HUES64 (cell line): ENCODE data around the gene RPS6KA2.

Experiments used
- H3K27ac ChIP-seq: 2 replicates; pipeline ENCODE4 v1.7.0; 2013; ENCODE audit warnings: low read depth, low read length, inconsistent platforms
- H3K27me3 ChIP-seq: 2 replicates; pipeline ENCODE4 v1.6.1; 2013; ENCODE audit warnings: mild to moderate bottlenecking, low read length; ENCODE audit not compliant: insufficient read depth
- H3K36me3 ChIP-seq: 2 replicates; pipeline ENCODE4 v1.6.1; 2013; ENCODE audit warnings: mild to moderate bottlenecking, low read length; ENCODE audit not compliant: insufficient read depth
- H3K4me1 ChIP-seq: 2 replicates; pipeline ENCODE4 v1.6.1; 2013; ENCODE audit warnings: mild to moderate bottlenecking, low read length, moderate library complexity; ENCODE audit not compliant: insufficient read depth
- H3K4me3 ChIP-seq: 2 replicates; pipeline ENCODE4 v1.5.1; 2013; ENCODE audit warnings: mild to moderate bottlenecking, low read length, moderate library complexity
- H3K9ac ChIP-seq: 2 replicates; pipeline ENCODE4 v1.6.1; 2013; ENCODE audit warnings: mild to moderate bottlenecking, low read depth, low read length
- H3K9me3 ChIP-seq: 2 replicates; pipeline ENCODE4 v1.6.1; 2013; ENCODE audit warnings: low read depth, low read length; ENCODE audit not compliant: insufficient read depth
- WGBS: fragments of 150-250, 120-280 bp; methylation state at CpG from one replicate; pipeline ENCODE4 v1.1.7; 2013; ENCODE audit warnings: missing lambda C conversion rate; 5-methylcytosine and 5-hydroxymethylcytosine counted together

RPS6KA2 gene

GRCh38 chr6:166454692-166455515, 172.1 kb downstream of the RPS6KA2 start:
- Histone ChIP-seq H3K36me3 (no peaks in the 10 kb centered on the region), H3K4me1 (no peaks in the 10 kb centered on the region), H3K27me3 (no peaks in the 10 kb centered on the region), H3K4me3 (no peak overlapping the region), H3K9ac (no peak overlapping the region), H3K27ac (no peak overlapping the region), H3K9me3 (no peaks in the 10 kb centered on the region)
- WGBS: 96% methylated on average over 21 of the region's 25 CpGs

GRCh38 chr6:166453651-166454050, 173.4 kb downstream of the RPS6KA2 start:
- no peaks in the 10 kb centered on the region for H3K9me3 ChIP-seq
- no peak overlapping the region for H3K4me3 ChIP-seq
- 96% methylated on average over 7 of the region's 7 CpGs for WGBS

GRCh38 chr6:166450167-166450873, 176.7 kb downstream of the RPS6KA2 start:
- Histone ChIP-seq H3K36me3 (0 out of 2 replicates have a peak, but pooled peaks cover 9% of the 10 kb centered on the region), H3K27ac (no peak overlapping the region), H3K4me3 (no peak overlapping the region), H3K4me1 (no peaks in the 10 kb centered on the region), H3K9me3 (no peaks in the 10 kb centered on the region), H3K27me3 (no peaks in the 10 kb centered on the region), H3K9ac (no peak overlapping the region)
- WGBS: 87% methylated on average over 5 of the region's 5 CpGs

More at GRCh38 chr6:166453651-166454050, 173.4 kb downstream of the RPS6KA2 start:
- H3K4me1 ChIP-seq: no peaks in the 10 kb centered on the region
- H3K36me3 ChIP-seq: 0 out of 2 replicates have a peak, but pooled peaks cover 2% of the 10 kb centered on the region
- H3K9ac ChIP-seq: no peak overlapping the region
- H3K27ac ChIP-seq: no peak overlapping the region
- no peaks in the 10 kb centered on the region for H3K27me3 ChIP-seq

DNA sequence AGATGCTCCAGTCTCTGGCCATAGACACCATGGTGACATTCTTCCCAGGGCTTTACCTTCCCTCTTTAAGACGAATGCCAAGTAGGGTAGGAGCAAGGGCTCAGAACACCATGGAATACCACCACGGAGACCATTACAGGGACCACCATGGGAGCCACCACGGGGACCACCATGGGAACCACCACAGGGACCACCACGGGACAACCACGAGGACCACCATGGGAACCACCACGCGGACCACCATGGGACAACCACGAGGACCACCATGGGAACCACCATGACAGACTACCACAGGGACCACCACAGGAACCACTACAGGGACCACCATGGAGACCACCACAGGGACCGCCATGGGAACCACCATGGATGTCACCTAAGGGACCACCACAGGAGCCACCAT, 177.4 kb downstream of the RPS6KA2 start:
- Histone ChIP-seq H3K27ac (no peak overlapping the region), H3K4me3 (no peak overlapping the region), H3K36me3 (0 out of 2 replicates have a peak, but pooled peaks cover 9% of the 10 kb centered on the region), H3K27me3 (no peaks in the 10 kb centered on the region), H3K4me1 (no peaks in the 10 kb centered on the region), H3K9ac (no peak overlapping the region), H3K9me3 (no peaks in the 10 kb centered on the region)
- 86% methylated on average over 9 of the region's 9 CpGs for WGBS

DNA sequence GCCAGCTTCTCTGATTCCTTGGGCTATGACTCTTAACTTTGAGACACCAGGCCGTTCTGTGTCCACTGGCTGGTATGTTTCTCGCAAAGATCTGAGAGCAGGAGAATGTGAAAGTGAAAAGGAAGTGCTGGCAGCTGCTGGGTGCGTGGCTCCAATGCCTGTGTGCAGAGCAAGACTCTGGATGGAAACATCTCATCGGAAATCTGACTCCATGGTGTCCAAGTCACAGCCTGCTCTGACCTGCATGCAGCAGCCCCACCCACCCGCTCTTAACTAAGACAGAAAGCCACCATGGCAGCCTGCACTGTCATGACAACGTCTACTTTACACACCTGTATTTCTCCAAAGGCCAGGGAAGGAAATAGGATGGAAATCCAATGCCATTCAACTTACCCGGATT, 178.0 kb downstream of the RPS6KA2 start:
- Histone ChIP-seq H3K27ac (no peak overlapping the region), H3K9ac (no peak overlapping the region), H3K27me3 (no peaks in the 10 kb centered on the region), H3K4me1 (no peaks in the 10 kb centered on the region), H3K9me3 (no peaks in the 10 kb centered on the region), H3K4me3 (no peak overlapping the region), H3K36me3 (0 out of 2 replicates have a peak, but pooled peaks cover 9% of the 10 kb centered on the region)
- 98% methylated on average over 6 of the region's 7 CpGs for WGBS

DNA sequence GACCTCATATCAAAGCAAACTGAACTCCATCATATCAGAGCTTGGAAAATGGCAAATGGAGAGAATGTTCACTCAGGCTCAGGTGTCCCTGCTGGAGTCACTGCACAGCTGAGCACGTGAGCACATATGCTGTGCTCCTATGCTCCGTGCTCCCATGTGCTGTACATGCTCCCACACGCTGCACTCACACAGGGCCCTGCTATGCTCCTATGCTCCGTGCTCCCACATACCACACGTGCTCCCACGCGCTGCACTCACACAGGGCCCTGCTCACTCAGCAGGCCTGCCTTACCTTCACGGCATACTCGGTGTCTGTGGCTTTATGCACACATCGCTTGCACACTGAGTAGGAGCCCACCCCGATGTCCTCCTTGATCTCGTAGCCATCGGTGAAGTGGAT, 178.6 kb downstream of the RPS6KA2 start:
- no peaks in the 10 kb centered on the region for H3K4me1 ChIP-seq
- H3K9ac ChIP-seq: no peak overlapping the region
- H3K36me3 ChIP-seq: 0 out of 2 replicates have a peak, but pooled peaks cover 9% of the 10 kb centered on the region
- 88% methylated on average over 13 of the region's 13 CpGs for WGBS
- H3K27ac ChIP-seq: no peak overlapping the region
- H3K9me3 ChIP-seq: no peaks in the 10 kb centered on the region
- H3K27me3 ChIP-seq: no peaks in the 10 kb centered on the region
- H3K4me3 ChIP-seq: no peak overlapping the region

- no peaks in the 10 kb centered on the region for H3K4me1 ChIP-seq
- 91% methylated on average over 11 of the region's 11 CpGs for WGBS
- no peaks in the 10 kb centered on the region for H3K27me3 ChIP-seq
- no peaks in the 10 kb centered on the region for H3K9me3 ChIP-seq
- 0 out of 2 replicates have a peak, but pooled peaks cover 9% of the 10 kb centered on the region for H3K36me3 ChIP-seq
- H3K9ac ChIP-seq: no peak overlapping the region
- no peak overlapping the region for H3K4me3 ChIP-seq
- no peak overlapping the region for H3K27ac ChIP-seq
Measured at GRCh38 chr6:166446567-166447065, 180.4 kb downstream of the RPS6KA2 start.

DNA sequence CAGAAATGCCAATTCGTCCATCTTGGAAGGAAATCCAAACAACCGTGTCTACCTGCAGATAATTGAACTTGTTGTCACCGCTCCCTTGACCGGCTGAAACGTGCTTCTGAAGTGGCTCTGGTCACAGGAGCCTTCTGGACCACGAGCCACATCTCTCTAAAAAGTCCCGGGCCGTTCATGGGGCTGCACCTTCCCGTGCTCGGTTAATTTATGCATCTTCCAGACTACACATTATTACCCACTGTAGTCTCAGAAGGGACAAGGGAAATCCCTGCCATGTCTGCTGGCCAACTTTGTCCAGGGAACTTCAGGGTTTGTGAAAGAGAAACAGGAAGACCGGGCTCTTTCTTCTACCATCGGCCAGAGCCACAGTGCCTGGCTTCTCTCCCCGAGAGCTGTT, 180.9 kb downstream of the RPS6KA2 start:
- Histone ChIP-seq H3K9ac (no peak overlapping the region), H3K36me3 (0 out of 2 replicates have a peak, but pooled peaks cover 9% of the 10 kb centered on the region), H3K4me1 (no peaks in the 10 kb centered on the region), H3K27me3 (no peaks in the 10 kb centered on the region), H3K27ac (no peak overlapping the region), H3K4me3 (no peak overlapping the region), H3K9me3 (no peaks in the 10 kb centered on the region)
- WGBS: 86% methylated on average over 13 of the region's 13 CpGs

- Histone ChIP-seq H3K36me3 (0 out of 2 replicates have a peak, but pooled peaks cover 9% of the 10 kb centered on the region), H3K27me3 (no peaks in the 10 kb centered on the region), H3K4me1 (no peaks in the 10 kb centered on the region), H3K4me3 (no peak overlapping the region), H3K27ac (no peak overlapping the region), H3K9ac (no peak overlapping the region), H3K9me3 (no peaks in the 10 kb centered on the region)
- WGBS: 96% methylated on average over 15 of the region's 15 CpGs
Measured at GRCh38 chr6:166444446-166444845, 182.6 kb downstream of the RPS6KA2 start.

DNA sequence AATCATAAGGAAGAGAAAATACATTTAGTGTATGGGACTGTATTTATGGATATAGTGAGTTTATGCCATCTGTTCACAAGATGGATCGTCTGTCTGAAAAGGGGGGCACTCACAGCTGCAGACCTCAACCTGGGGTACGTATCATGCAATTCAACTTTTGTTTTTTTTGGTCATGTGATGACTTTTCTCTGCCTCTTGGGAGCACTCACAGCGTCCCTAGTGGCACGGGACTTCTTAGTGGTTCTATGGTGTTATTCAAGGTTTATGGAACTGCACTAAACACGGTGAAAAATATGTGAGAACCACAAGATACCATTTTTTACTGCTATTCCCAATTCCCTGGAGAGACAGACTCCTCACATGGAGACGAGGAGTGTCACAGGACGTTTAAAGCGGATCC, 183.9 kb downstream of the RPS6KA2 start:
- Histone ChIP-seq H3K9me3 (no peaks in the 10 kb centered on the region), H3K4me1 (no peaks in the 10 kb centered on the region), H3K27me3 (no peaks in the 10 kb centered on the region), H3K9ac (no peak overlapping the region), H3K36me3 (0 out of 2 replicates have a peak, but pooled peaks cover 4% of the 10 kb centered on the region), H3K27ac (no peak overlapping the region), H3K4me3 (no peak overlapping the region)
- WGBS: 85% methylated on average over 8 of the region's 8 CpGs

GRCh38 chr6:166442131-166442685, 184.8 kb downstream of the RPS6KA2 start:
- no peaks in the 10 kb centered on the region for H3K36me3 ChIP-seq
- no peak overlapping the region for H3K27ac ChIP-seq
- H3K9ac ChIP-seq: no peak overlapping the region
- 93% methylated on average over 18 of the region's 18 CpGs for WGBS
- H3K9me3 ChIP-seq: no peaks in the 10 kb centered on the region
- no peaks in the 10 kb centered on the region for H3K4me1 ChIP-seq
- H3K27me3 ChIP-seq: no peaks in the 10 kb centered on the region
- no peak overlapping the region for H3K4me3 ChIP-seq
